Measurements from ENCODE around the gene CTNNBL1. TPM values are rescaled to one million over a fixed set of nuclear protein-coding genes. Genes with fewer than 3 reads are reported as not detected.

CTNNBL1 gene
- total RNA-seq, 3 donors from 2014 or later (not counting 1 experiment from before 2014, with no cell fraction given), result 59.1 to 75.6 (median 67.6) TPM

- Mint-ChIP-seq H3K4me1 (no peaks in the 10 kb centered on the region), H3K4me3 (no peak overlapping the region), H3K36me3 (no peaks in the 10 kb centered on the region), H3K9me3 (no peaks in the 10 kb centered on the region), H3K27me3 (ENCODE audit: low read depth in 2 of 2) (peaks cover 5 to 8% of the 10 kb centered on the region in 2 donors), H3K27ac (no peak overlapping the region)
- WGBS (ENCODE audit: insufficient coverage), result 79% methylated on average over 4 of the region's 4 CpGs
- DNase-seq (no peak), ATAC-seq (no peak)
- Histone ChIP-seq H3K4me1 (ENCODE audit: control insufficient read depth, insufficient read depth, low read length) (no peaks in the 10 kb centered on the region), H3K4me3 (ENCODE audit: low read length) (no peak overlapping the region), H3K27ac (ENCODE audit: low read length) (no peak overlapping the region), H3K36me3 (ENCODE audit: control insufficient read depth, insufficient read depth, low read length) (no peaks in the 10 kb centered on the region), H3K27me3 (ENCODE audit: control insufficient read depth, insufficient read depth, low read length) (no peaks in the 10 kb centered on the region), H3K9me3 (ENCODE audit: control insufficient read depth, insufficient read depth, low read length) (no peaks in the 10 kb centered on the region)
- intact Hi-C loops (cut with micrococcal nuclease), result no loop called here
- no peak for TF ChIP-seq CTCF (IDR thresholded peaks at IDR 0.05)
Observed at GRCh38 chr20:37894454-37894853, 200.6 kb downstream of the CTNNBL1 start.

GRCh38 chr20:37895166-37895565 is 201.3 kb downstream of the CTNNBL1 start:
- ATAC-seq (no peak), DNase-seq (no peak)
- Mint-ChIP-seq H3K27ac (no peak overlapping the region), H3K4me3 (no peak overlapping the region), H3K36me3 (no peaks in the 10 kb centered on the region), H3K9me3 (no peaks in the 10 kb centered on the region), H3K27me3 (ENCODE audit: low read depth in 2 of 2) (peaks cover 13 to 15% of the 10 kb centered on the region in 2 donors), H3K4me1 (no peaks in the 10 kb centered on the region)
- H3K27me3 ChIP-seq (ENCODE audit: control insufficient read depth, insufficient read depth, low read length), result no peaks in the 10 kb centered on the region
- H3K9me3 ChIP-seq (ENCODE audit: control insufficient read depth, insufficient read depth, low read length), result no peaks in the 10 kb centered on the region
- no peak overlapping the region for H3K4me3 ChIP-seq (ENCODE audit: low read length)
- WGBS (ENCODE audit: insufficient coverage), result 90% methylated on average over 6 of the region's 6 CpGs
- no peak for TF ChIP-seq CTCF (IDR thresholded peaks at IDR 0.05)
- H3K4me1 ChIP-seq (ENCODE audit: control insufficient read depth, insufficient read depth, low read length), result no peaks in the 10 kb centered on the region
- H3K36me3 ChIP-seq (ENCODE audit: control insufficient read depth, insufficient read depth, low read length), result no peaks in the 10 kb centered on the region
- intact Hi-C loops (cut with micrococcal nuclease), result no loop called here
- no peak overlapping the region for H3K27ac ChIP-seq (ENCODE audit: low read length)

GRCh38 chr20:37896932-37897548 is 203.2 kb downstream of the CTNNBL1 start:
- Histone ChIP-seq H3K4me1 (ENCODE audit: control insufficient read depth, insufficient read depth, low read length) (peaks cover under 1% of the 10 kb centered on the region), H3K27ac (ENCODE audit: low read length) (no peak overlapping the region), H3K36me3 (ENCODE audit: control insufficient read depth, insufficient read depth, low read length) (no peaks in the 10 kb centered on the region), H3K9me3 (ENCODE audit: control insufficient read depth, insufficient read depth, low read length) (no peaks in the 10 kb centered on the region), H3K27me3 (ENCODE audit: control insufficient read depth, insufficient read depth, low read length) (peaks cover 11% of the 10 kb centered on the region), H3K4me3 (ENCODE audit: low read length) (no peak overlapping the region)
- peaks cover 0 to 8% of the 10 kb centered on the region in 2 donors for H3K4me1 Mint-ChIP-seq
- intact Hi-C loops (cut with micrococcal nuclease), result no loop called here
- WGBS (ENCODE audit: insufficient coverage), result 79% methylated on average over 12 of the region's 12 CpGs
- H3K9me3 Mint-ChIP-seq, result no peaks in the 10 kb centered on the region
- ATAC-seq (no peak), DNase-seq (no peak)
- no peaks in the 10 kb centered on the region for H3K36me3 Mint-ChIP-seq
- H3K4me3 Mint-ChIP-seq, result no peak overlapping the region
- peaks cover 26 to 29% of the 10 kb centered on the region in 2 donors for H3K27me3 Mint-ChIP-seq (ENCODE audit: low read depth in 2 of 2)
- no peak overlapping the region for H3K27ac Mint-ChIP-seq
- TF ChIP-seq CTCF (IDR thresholded peaks at IDR 0.05), result no peak

All from natural killer cell (primary cell).